Mesendoderm (in vitro differentiated cells): ENCODE results near the gene HIPK3.

Source experiments
- DNase-seq: peaks from one replicate; pipeline ENCODE4 v3.0.0; 2013
- H2AK5ac ChIP-seq: 2 replicates; pipeline ENCODE4 v1.6.1; 2013; ENCODE audit warnings: low read length, inconsistent platforms
- H2BK120ac ChIP-seq: 2 replicates; pipeline ENCODE4 v1.6.1; 2013; ENCODE audit warnings: low read depth, mild to moderate bottlenecking, low read length, moderate library complexity, mixed read lengths
- H2BK15ac ChIP-seq: replicated peaks from 2 replicates; pipeline ENCODE4 v1.6.1; 2013; ENCODE audit warnings: low read depth, mild to moderate bottlenecking, moderate library complexity
- H2BK5ac ChIP-seq: 2 replicates; pipeline ENCODE4 v1.6.1; 2013; ENCODE audit warnings: low read length, inconsistent platforms
- H3K18ac ChIP-seq: 2 replicates; pipeline ENCODE4 v1.6.1; 2013; ENCODE audit warnings: mild to moderate bottlenecking, low read length, mixed read lengths
- H3K23ac ChIP-seq: one replicate; pipeline ENCODE4 v1.6.1; 2013; ENCODE audit warnings: low read length
- H3K27ac ChIP-seq: 2 replicates; pipeline ENCODE4 v1.5.1; 2013; ENCODE audit warnings: low read depth, mild to moderate bottlenecking, inconsistent platforms, low read length, moderate library complexity
- H3K27me3 ChIP-seq: 2 replicates; pipeline ENCODE4 v1.6.1; 2013; ENCODE audit warnings: low read length, control low read depth, mild to moderate bottlenecking, inconsistent platforms; ENCODE audit not compliant: insufficient read depth, poor library complexity
- H3K36me3 ChIP-seq: 2 replicates; pipeline ENCODE4 v1.6.1; 2013; ENCODE audit warnings: low read length, inconsistent platforms; ENCODE audit not compliant: control insufficient read depth, insufficient read depth
- H3K4ac ChIP-seq: one replicate; pipeline ENCODE4 v1.6.1; 2013; ENCODE audit warnings: low read depth, mild to moderate bottlenecking, low read length, moderate library complexity
- H3K4me1 ChIP-seq: 2 replicates; pipeline ENCODE4 v1.6.1; 2013; ENCODE audit warnings: low read depth, low read length, inconsistent platforms; ENCODE audit not compliant: control insufficient read depth
- H3K4me2 ChIP-seq: 2 replicates; pipeline ENCODE4 v1.6.1; 2013; ENCODE audit warnings: low read length
- H3K4me3 ChIP-seq: 2 replicates; pipeline ENCODE4 v1.5.1; 2013; ENCODE audit warnings: mild to moderate bottlenecking, low read length
- H3K56ac ChIP-seq: one replicate; pipeline ENCODE4 v1.6.1; 2013; ENCODE audit warnings: low read length
- H3K79me1 ChIP-seq: 2 replicates; pipeline ENCODE4 v1.6.1; 2013; ENCODE audit warnings: low read length, inconsistent platforms
- H3K79me2 ChIP-seq: 2 replicates; pipeline ENCODE4 v1.6.1; 2013; ENCODE audit warnings: mild to moderate bottlenecking, low read length; ENCODE audit not compliant: control insufficient read depth, insufficient read depth
- H3K9ac ChIP-seq: 2 replicates; pipeline ENCODE4 v1.6.1; 2013; ENCODE audit warnings: low read length, inconsistent platforms
- H4K5ac ChIP-seq: one replicate; pipeline ENCODE4 v1.6.1; 2013; ENCODE audit warnings: low read length
- H4K8ac ChIP-seq: one replicate; pipeline ENCODE4 v1.6.1; 2013; ENCODE audit warnings: low read depth, mild to moderate bottlenecking, control low read depth, low read length, moderate library complexity
- WGBS: extraction: QIAGEN DNeasy Blood & Tissue Kit; methylation state at CpG from one replicate; pipeline ENCODE4 v1.1.7; 2013; ENCODE audit warnings: low lambda C conversion rate, missing lambda C conversion rate; ENCODE audit not compliant: insufficient coverage; ENCODE audit errors: extremely low coverage; 5-methylcytosine and 5-hydroxymethylcytosine counted together

The HIPK3 gene

GRCh38 chr11:33268945-33269540, 11.9 kb downstream of the HIPK3 start:
- Histone ChIP-seq H2BK120ac (no peak overlapping the region), H3K4me2 (no peak overlapping the region), H2AK5ac (no peak overlapping the region), H3K23ac (no peak overlapping the region), H3K18ac (no peak overlapping the region), H4K8ac (no peak overlapping the region), H2BK5ac (no peak overlapping the region), H3K79me1 (peaks cover 4% of the 10 kb centered on the region), H3K9ac (no peak overlapping the region), H3K4ac (no peak overlapping the region), H4K5ac (no peak overlapping the region), H3K27ac (no peak overlapping the region), H3K56ac (no peak overlapping the region), H3K79me2 (peaks cover 20% of the 10 kb centered on the region), H3K36me3 (no peaks in the 10 kb centered on the region), H3K27me3 (no peaks in the 10 kb centered on the region), H2BK15ac (no peak overlapping the region), H3K4me1 (no peaks in the 10 kb centered on the region), H3K4me3 (no peak overlapping the region)
- no CpG with 5 or more reads among the region's 4 CpGs for WGBS
- no peak for DNase-seq

GRCh38 chr11:33269822-33270221, 12.6 kb downstream of the HIPK3 start:
- no peak overlapping the region for H2BK15ac ChIP-seq
- H4K5ac ChIP-seq: no peak overlapping the region
- H2BK120ac ChIP-seq: no peak overlapping the region
- H2AK5ac ChIP-seq: no peak overlapping the region
- H3K27me3 ChIP-seq: no peaks in the 10 kb centered on the region
- no peak overlapping the region for H3K27ac ChIP-seq
- no peak overlapping the region for H3K56ac ChIP-seq
- H3K79me1 ChIP-seq: peaks cover 4% of the 10 kb centered on the region
- no peak overlapping the region for H3K9ac ChIP-seq
- H3K36me3 ChIP-seq: no peaks in the 10 kb centered on the region
- H2BK5ac ChIP-seq: no peak overlapping the region
- H3K4me1 ChIP-seq: no peaks in the 10 kb centered on the region
- peaks cover 18% of the 10 kb centered on the region for H3K79me2 ChIP-seq
- no peak overlapping the region for H3K4me3 ChIP-seq
- no peak overlapping the region for H3K18ac ChIP-seq
- H3K4ac ChIP-seq: no peak overlapping the region
- no peak overlapping the region for H3K23ac ChIP-seq
- no CpG with 5 or more reads among the region's 6 CpGs for WGBS
- DNase-seq: no peak
- no peak overlapping the region for H4K8ac ChIP-seq
- H3K4me2 ChIP-seq: no peak overlapping the region

GRCh38 chr11:33271059-33271458, 13.9 kb downstream of the HIPK3 start:
- 100% methylated on average over 1 of the region's 3 CpGs for WGBS
- no peak overlapping the region for H2AK5ac ChIP-seq
- H4K5ac ChIP-seq: no peak overlapping the region
- no peak overlapping the region for H3K23ac ChIP-seq
- no peak overlapping the region for H3K4me3 ChIP-seq
- H4K8ac ChIP-seq: no peak overlapping the region
- H3K27ac ChIP-seq: no peak overlapping the region
- H2BK5ac ChIP-seq: no peak overlapping the region
- H3K56ac ChIP-seq: no peak overlapping the region
- H3K36me3 ChIP-seq: no peaks in the 10 kb centered on the region
- H3K79me1 ChIP-seq: peaks cover 4% of the 10 kb centered on the region
- no peak overlapping the region for H2BK120ac ChIP-seq
- peaks cover 14% of the 10 kb centered on the region for H3K79me2 ChIP-seq
- no peaks in the 10 kb centered on the region for H3K4me1 ChIP-seq
- no peak overlapping the region for H3K18ac ChIP-seq
- no peak overlapping the region for H3K4ac ChIP-seq
- H2BK15ac ChIP-seq: no peak overlapping the region
- no peak for DNase-seq
- no peak overlapping the region for H3K4me2 ChIP-seq
- H3K9ac ChIP-seq: no peak overlapping the region
- H3K27me3 ChIP-seq: no peaks in the 10 kb centered on the region

- Histone ChIP-seq H3K4me3 (no peak overlapping the region), H2BK5ac (no peak overlapping the region), H3K79me2 (peaks cover 11% of the 10 kb centered on the region), H3K4ac (no peak overlapping the region), H4K5ac (no peak overlapping the region), H3K56ac (no peak overlapping the region), H3K79me1 (peaks cover 4% of the 10 kb centered on the region), H3K4me2 (no peak overlapping the region), H3K9ac (no peak overlapping the region), H2BK15ac (no peak overlapping the region), H3K27ac (peak overlapping the region; percentile 44), H2AK5ac (no peak overlapping the region), H3K18ac (no peak overlapping the region), H3K23ac (no peak overlapping the region), H2BK120ac (no peak overlapping the region), H3K4me1 (no peaks in the 10 kb centered on the region), H3K36me3 (no peaks in the 10 kb centered on the region), H4K8ac (no peak overlapping the region), H3K27me3 (no peaks in the 10 kb centered on the region)
- no CpG with 5 or more reads among the region's 13 CpGs for WGBS
- DNase-seq: no peak
These were observed 15.3 kb downstream of the HIPK3 start for GRCh38 chr11:33272338-33273107.

- no peak overlapping the region for H3K9ac ChIP-seq
- no peak overlapping the region for H2BK5ac ChIP-seq
- H3K23ac ChIP-seq: no peak overlapping the region
These were observed 16.5 kb downstream of the HIPK3 start for GRCh38 chr11:33273656-33274055.

GRCh38 chr11:33280411-33280810, 23.2 kb downstream of the HIPK3 start:
- no peaks in the 10 kb centered on the region for H3K36me3 ChIP-seq
- no peak overlapping the region for H3K18ac ChIP-seq
- peaks cover 3% of the 10 kb centered on the region for H3K79me1 ChIP-seq
- DNase-seq: no peak
- H3K27me3 ChIP-seq: no peaks in the 10 kb centered on the region
- H3K23ac ChIP-seq: no peak overlapping the region
- H2BK15ac ChIP-seq: no peak overlapping the region
- no peak overlapping the region for H2BK5ac ChIP-seq
- H3K4me3 ChIP-seq: no peak overlapping the region
- no peak overlapping the region for H3K56ac ChIP-seq
- no peak overlapping the region for H4K5ac ChIP-seq
- no peak overlapping the region for H2BK120ac ChIP-seq
- no peak overlapping the region for H3K4me2 ChIP-seq
- H2AK5ac ChIP-seq: no peak overlapping the region
- peaks cover 4% of the 10 kb centered on the region for H3K79me2 ChIP-seq
- H4K8ac ChIP-seq: no peak overlapping the region
- H3K4me1 ChIP-seq: no peaks in the 10 kb centered on the region
- no peak overlapping the region for H3K4ac ChIP-seq
- no peak overlapping the region for H3K9ac ChIP-seq
- no peak overlapping the region for H3K27ac ChIP-seq

More at GRCh38 chr11:33273656-33274055, 16.5 kb downstream of the HIPK3 start:
- Histone ChIP-seq H2BK15ac (no peak overlapping the region), H4K8ac (no peak overlapping the region), H3K27ac (no peak overlapping the region), H3K18ac (no peak overlapping the region), H3K4me2 (no peak overlapping the region), H3K4me3 (no peak overlapping the region), H3K79me2 (peaks cover 12% of the 10 kb centered on the region), H2AK5ac (no peak overlapping the region), H4K5ac (no peak overlapping the region), H3K4ac (no peak overlapping the region), H3K27me3 (no peaks in the 10 kb centered on the region), H3K36me3 (no peaks in the 10 kb centered on the region), H3K56ac (no peak overlapping the region), H3K79me1 (peaks cover 4% of the 10 kb centered on the region), H2BK120ac (no peak overlapping the region), H3K4me1 (no peaks in the 10 kb centered on the region)
- no peak for DNase-seq
